ENCODE measurements around the gene TIGD1. TPM values are rescaled to one million over a fixed set of nuclear protein-coding genes. Genes with fewer than 3 reads are reported as not detected.

The TIGD1 gene
- total RNA-seq, 1 experiment from 2014 or later = 5.1 TPM

- ChIA-PET CTCF (interaction anchor here (0.6 kb wide), 1 partner anchor 211 kb away, joined by 5 read pairs; no protein-coding TSS in a partner anchor), POLR2A (no interaction called here)
- intact Hi-C loops (cut with micrococcal nuclease; ENCODE audit: unreplicated experiment) (no loop called here), in situ Hi-C loops (cut with HindIII; ENCODE audit: low pct_unique_long_range_greater_than_20kb, low sequenced_read_pairs) (no loop called here)
- TF ChIP-seq SIN3A (IDR thresholded peaks at IDR 0.05; ENCODE audit: borderline replicate concordance, insufficient read depth, low read depth, low read length) = no peak
- no peak for TF ChIP-seq TCF7L2 (IDR thresholded peaks at IDR 0.05; ENCODE audit: low read depth, low read length)
- TF ChIP-seq POLR2AphosphoS5 (IDR thresholded peaks at IDR 0.05; ENCODE audit: low read depth, low read length) = no peak
- no peak for TF ChIP-seq REST (IDR thresholded peaks at IDR 0.05; ENCODE audit: insufficient read depth in 1 of 2, low read depth in 2 of 2, low read length in 1 of 2)
- no peak for TF ChIP-seq CTCF (IDR thresholded peaks at IDR 0.05)
- DNase-seq (ENCODE audit: low read depth, low spot score) (no peak), ATAC-seq (no peak)
- H3K27me3 ChIP-seq (ENCODE audit: control insufficient read depth, insufficient read depth, low read length) = no peaks in the 10 kb centered on the region
- H3K4me3 ChIP-seq (ENCODE audit: low read depth in 2 of 2, low read length in 2 of 2) = no peak overlapping the region
- no peak overlapping the region for H3K27ac ChIP-seq (ENCODE audit: low read length)
- no peaks in the 10 kb centered on the region for H3K36me3 ChIP-seq (ENCODE audit: control insufficient read depth, insufficient read depth, low read length)
- no peaks in the 10 kb centered on the region for H3K9me3 ChIP-seq (ENCODE audit: control insufficient read depth, insufficient read depth, low read depth, low read length)
- no TSS peak for BruUV-seq (replicated peaks)
- no peaks in the 10 kb centered on the region for H3K4me1 ChIP-seq (ENCODE audit: control insufficient read depth, insufficient read depth, low read length)
Measured at GRCh38 chr2:232512602-232513001, 37.8 kb downstream of the TIGD1 start.

- H3K27ac ChIP-seq (ENCODE audit: low read length) = no peak overlapping the region
- TF ChIP-seq TCF7L2 (IDR thresholded peaks at IDR 0.05; ENCODE audit: low read depth, low read length) = no peak
- no peak for TF ChIP-seq SIN3A (IDR thresholded peaks at IDR 0.05; ENCODE audit: borderline replicate concordance, insufficient read depth, low read depth, low read length)
- TF ChIP-seq POLR2AphosphoS5 (IDR thresholded peaks at IDR 0.05; ENCODE audit: low read depth, low read length) = no peak
- no peak for TF ChIP-seq REST (IDR thresholded peaks at IDR 0.05; ENCODE audit: insufficient read depth in 1 of 2, low read depth in 2 of 2, low read length in 1 of 2)
- TF ChIP-seq CTCF (IDR thresholded peaks at IDR 0.05) = no peak
- H3K27me3 ChIP-seq (ENCODE audit: control insufficient read depth, insufficient read depth, low read length) = no peaks in the 10 kb centered on the region
- CTCF ChIA-PET = no interaction called here
- in situ Hi-C loops (cut with HindIII; ENCODE audit: low pct_unique_long_range_greater_than_20kb, low sequenced_read_pairs) = no loop called here
- no peaks in the 10 kb centered on the region for H3K9me3 ChIP-seq (ENCODE audit: control insufficient read depth, insufficient read depth, low read depth, low read length)
- no peak for DNase-seq (ENCODE audit: low read depth, low spot score)
- POLR2A ChIA-PET = no interaction called here
- intact Hi-C loops (cut with micrococcal nuclease; ENCODE audit: unreplicated experiment) = no loop called here
- no peaks in the 10 kb centered on the region for H3K4me1 ChIP-seq (ENCODE audit: control insufficient read depth, insufficient read depth, low read length)
- BruUV-seq (replicated peaks) = no TSS peak
- no peak overlapping the region for H3K4me3 ChIP-seq (ENCODE audit: low read depth in 2 of 2, low read length in 2 of 2)
- H3K36me3 ChIP-seq (ENCODE audit: control insufficient read depth, insufficient read depth, low read length) = no peaks in the 10 kb centered on the region
- ATAC-seq = no peak
Measured at GRCh38 chr2:232511336-232511890, 38.9 kb downstream of the TIGD1 start.
